ENCODE measurements around the gene LRRN3.

Gene LRRN3

DNA sequence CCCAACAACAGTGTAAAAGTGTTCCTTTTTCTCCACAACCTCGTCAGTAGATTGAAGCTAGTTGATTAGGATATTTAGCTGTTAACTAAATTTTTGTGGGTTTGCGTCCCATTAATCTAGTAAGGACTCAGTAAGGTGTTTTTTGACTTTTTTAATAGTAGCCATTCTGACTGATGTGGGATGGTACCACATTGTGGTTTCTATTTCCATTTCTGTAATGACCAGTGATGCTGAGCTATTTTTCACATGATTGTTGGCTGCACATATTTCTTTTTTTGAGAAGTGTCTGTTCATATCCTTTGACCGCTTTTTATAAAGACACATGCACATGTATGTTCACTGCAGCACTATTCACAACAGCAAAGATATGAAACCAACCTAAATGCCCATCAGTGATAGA, 5.6 kb upstream of the LRRN3 start:
- Mint-ChIP-seq H3K27me3 (no peaks in the 10 kb centered on the region), H3K9me3 (peaks cover 5% of the 10 kb centered on the region), H3K27ac (peak overlapping the region; percentile 93), H3K4me3 (no peak overlapping the region), H3K4me1 (peaks cover 88% of the 10 kb centered on the region), H3K36me3 (peaks cover 25% of the 10 kb centered on the region)
- DNase-seq, result no peak
- CTCF ChIA-PET, result no interaction called here

DNA sequence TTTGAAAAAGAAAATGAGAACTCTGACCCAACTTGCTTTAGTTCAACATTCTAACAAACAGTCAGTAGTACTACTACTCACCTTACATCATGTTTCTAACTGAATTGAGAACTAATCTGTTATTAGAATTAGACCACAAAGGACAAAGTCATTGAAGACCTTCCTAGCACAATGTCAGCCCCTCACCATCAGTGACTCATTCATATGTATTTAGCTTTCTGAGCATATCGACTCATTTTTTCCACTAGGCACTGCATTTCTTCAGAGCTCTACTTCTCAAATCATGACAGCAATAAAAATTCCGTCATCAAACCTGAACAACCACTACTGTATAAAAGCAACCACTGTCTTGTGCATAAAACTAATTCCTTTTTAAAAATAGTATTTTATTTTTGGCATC, 4.4 kb upstream of the LRRN3 start:
- Mint-ChIP-seq H3K27me3 (peaks cover 3% of the 10 kb centered on the region), H3K4me3 (no peak overlapping the region), H3K4me1 (peaks cover 78% of the 10 kb centered on the region), H3K27ac (no peak overlapping the region), H3K9me3 (peaks cover 5% of the 10 kb centered on the region), H3K36me3 (peaks cover 31% of the 10 kb centered on the region)
- CTCF ChIA-PET, result interaction anchor here (0.7 to 1.1 kb wide), 2 partner anchors 62 to 491 kb away, joined by 3 read pairs; no protein-coding TSS in a partner anchor
- DNase-seq, result no peak

DNA sequence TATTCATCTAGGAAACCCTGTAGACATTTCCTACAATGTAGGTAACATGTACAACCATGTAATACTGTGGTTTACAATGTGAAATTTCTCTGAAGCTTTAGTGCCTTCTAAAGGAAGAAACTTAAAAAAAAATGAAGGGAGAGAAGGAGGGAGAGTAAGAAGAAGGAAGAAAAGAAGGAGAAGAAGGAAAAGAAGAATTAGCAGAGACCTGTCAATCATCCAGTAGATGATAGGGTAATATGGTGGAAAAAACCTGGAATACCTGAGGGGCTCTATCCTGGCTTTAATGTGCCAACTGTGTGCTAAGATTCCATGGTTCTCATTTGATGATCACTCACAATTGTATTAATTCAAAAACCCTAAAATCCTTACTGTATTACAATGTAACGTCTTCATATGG, 2.6 kb upstream of the LRRN3 start:
- H3K4me1 Mint-ChIP-seq, result peaks cover 60% of the 10 kb centered on the region
- no peak overlapping the region for H3K4me3 Mint-ChIP-seq
- peak overlapping the region; percentile 33 for H3K27ac Mint-ChIP-seq
- CTCF ChIA-PET, result interaction anchor here (1.0 to 1.4 kb wide), 2 partner anchors 10 to 59 kb away, joined by 3 read pairs; no protein-coding TSS in a partner anchor
- DNase-seq, result no peak
- H3K27me3 Mint-ChIP-seq, result peaks cover 3% of the 10 kb centered on the region
- peaks cover 5% of the 10 kb centered on the region for H3K9me3 Mint-ChIP-seq
- peaks cover 43% of the 10 kb centered on the region for H3K36me3 Mint-ChIP-seq

DNA sequence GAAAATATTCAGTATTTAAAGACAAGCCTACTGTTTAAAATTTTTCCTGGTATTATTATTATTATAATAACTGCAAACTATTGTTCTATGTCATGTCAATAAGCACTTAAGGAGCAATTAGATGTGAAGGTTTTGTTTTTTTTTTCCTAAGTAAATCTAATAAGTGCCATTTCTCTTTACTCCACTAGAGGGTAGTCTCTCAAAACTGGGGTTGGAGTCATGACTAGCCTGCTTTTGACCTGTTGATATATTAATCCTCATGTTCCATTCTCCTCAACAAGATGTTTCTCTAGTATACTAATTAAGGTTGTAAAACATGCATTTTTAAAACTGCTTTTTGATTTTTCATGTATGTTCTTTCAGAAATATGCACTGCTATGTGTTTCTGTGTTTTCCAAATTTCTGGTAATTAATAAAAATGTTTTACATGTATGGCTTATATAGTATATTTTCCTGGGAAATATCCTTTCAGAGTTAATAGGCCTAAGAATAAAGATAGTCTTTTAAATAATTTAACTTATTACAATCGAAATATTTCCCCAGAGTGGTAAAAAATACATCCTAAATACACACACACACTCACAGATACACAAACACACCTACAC, 1.0 kb upstream of the LRRN3 start:
- Mint-ChIP-seq H3K27ac (peak overlapping the region; percentile 19), H3K9me3 (peaks cover 5% of the 10 kb centered on the region), H3K27me3 (peaks cover 3% of the 10 kb centered on the region), H3K36me3 (peaks cover 54% of the 10 kb centered on the region), H3K4me3 (peak overlapping the region; percentile 99), H3K4me1 (peaks cover 48% of the 10 kb centered on the region)
- DNase-seq, result no peak
- CTCF ChIA-PET, result interaction anchor here (0.9 to 1.2 kb wide), 4 partner anchors 9 to 84 kb away, joined by 3 to 5 read pairs (median 4); no protein-coding TSS in a partner anchor

DNA sequence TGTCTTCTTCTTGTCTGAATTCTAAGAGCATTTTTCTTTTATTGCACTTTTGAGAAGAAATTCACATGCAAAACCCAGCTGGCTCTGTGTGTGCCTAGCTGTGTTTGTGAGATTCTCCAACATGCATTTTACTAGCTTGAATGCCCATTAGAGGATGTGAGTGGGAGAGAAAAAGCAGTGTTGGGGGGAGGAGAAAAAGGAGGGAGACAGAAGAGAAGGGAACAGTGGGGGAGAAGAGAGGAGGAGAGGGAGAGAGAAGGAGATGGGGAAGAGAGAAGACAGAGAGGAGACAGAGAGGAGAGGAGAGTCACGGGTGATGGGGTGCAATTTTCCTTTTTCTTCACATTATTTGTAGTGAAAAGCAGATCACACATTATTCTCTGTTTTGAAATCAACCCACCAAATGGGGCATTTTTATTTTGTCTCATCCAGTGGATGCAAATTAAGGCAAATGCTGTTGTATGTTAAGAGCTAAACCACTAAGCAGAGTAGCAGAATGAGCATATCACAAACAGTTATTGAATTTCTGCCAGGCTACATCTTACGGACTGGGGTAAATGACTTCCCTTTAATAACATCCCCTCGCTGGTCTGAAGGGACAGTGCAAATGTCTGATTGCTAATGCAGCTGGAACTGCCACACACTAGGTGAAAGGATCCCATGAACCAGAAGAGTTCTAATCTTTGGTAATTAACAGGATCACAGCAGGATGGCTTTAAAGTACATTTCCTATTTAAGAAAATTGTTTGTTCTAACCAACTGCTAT, 849 bp downstream of the LRRN3 start:
- Mint-ChIP-seq H3K27me3 (peaks cover 3% of the 10 kb centered on the region), H3K4me3 (peak overlapping the region; percentile 99), H3K4me1 (peaks cover 44% of the 10 kb centered on the region), H3K9me3 (no peaks in the 10 kb centered on the region), H3K36me3 (peaks cover 61% of the 10 kb centered on the region), H3K27ac (peak overlapping the region; percentile 95)
- CTCF ChIA-PET, result interaction anchor here (0.7 to 1.0 kb wide), 2 partner anchors 114 to 149 kb away, joined by 3 read pairs; no protein-coding TSS in a partner anchor
- no peak for DNase-seq

DNA sequence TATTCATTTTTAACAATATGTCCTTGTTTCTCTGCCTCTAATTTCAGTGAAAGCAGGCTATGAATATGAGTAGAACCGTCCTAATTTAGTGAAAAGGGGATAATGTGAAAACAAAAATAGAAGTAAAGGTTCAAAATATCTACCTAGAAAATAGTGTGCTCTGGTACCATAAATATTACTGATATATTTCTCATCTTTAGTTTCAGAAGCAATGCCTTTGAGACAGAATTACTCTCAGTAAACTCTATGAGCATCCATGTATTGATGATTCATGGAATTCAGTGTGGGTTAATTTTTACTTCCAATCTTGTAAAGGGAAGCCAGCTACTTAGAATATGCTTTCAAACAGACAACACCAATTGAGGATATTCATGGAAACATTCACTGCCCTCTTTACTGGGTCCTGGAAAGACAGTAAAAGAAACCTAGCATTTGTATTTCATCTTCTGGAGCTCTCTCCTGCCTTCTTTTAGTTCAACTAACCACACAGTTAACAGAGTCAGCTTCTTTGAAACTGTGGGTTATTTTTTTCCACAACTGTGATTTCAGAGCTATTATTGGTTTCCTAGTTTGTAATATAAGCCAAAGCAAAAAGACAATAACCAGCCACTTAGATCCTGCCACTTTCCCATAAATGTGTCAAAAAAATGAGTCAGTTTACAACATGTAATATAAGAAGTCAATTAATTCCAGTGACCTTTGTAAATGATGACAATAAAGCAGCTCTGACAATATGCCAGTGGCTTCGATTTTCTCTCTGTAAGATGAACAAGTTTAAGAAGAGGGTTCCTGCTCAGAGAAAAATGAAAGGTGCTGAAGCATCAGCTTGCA, 1.7 kb downstream of the LRRN3 start:
- H3K4me1 Mint-ChIP-seq, result peaks cover 45% of the 10 kb centered on the region

DNA sequence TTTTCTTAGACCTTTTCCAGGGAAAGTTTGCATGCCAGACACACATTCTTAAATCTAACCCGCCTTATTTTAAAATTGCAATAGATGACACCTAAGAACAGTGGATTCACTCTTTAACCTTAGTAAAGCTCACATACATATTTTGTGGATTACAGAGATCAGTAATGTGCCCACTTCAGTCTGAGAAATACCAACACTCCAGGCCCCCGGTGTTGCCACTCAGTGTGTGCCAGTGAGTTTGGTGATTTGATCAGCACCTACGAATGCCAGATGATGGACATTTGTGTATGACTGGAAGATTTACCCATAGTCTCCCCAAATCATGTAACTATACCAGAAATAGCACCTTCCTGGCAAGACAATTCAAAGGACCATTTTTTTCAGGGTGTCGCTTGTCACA, 2.6 kb downstream of the LRRN3 start:
- Mint-ChIP-seq H3K27ac (peak overlapping the region; percentile 95), H3K9me3 (no peaks in the 10 kb centered on the region), H3K4me1 (peaks cover 45% of the 10 kb centered on the region), H3K36me3 (peaks cover 73% of the 10 kb centered on the region), H3K4me3 (peak overlapping the region; percentile 99), H3K27me3 (peaks cover 3% of the 10 kb centered on the region)
- no peak for DNase-seq
- CTCF ChIA-PET, result interaction anchor here (1.1 to 2.0 kb wide), 3 partner anchors 10 to 498 kb away, joined by 3 to 7 read pairs (median 5); no protein-coding TSS in a partner anchor

More for the DNA sequence above, 1.7 kb downstream of the LRRN3 start:
- H3K27me3 Mint-ChIP-seq, result peaks cover 3% of the 10 kb centered on the region
- H3K27ac Mint-ChIP-seq, result peak overlapping the region; percentile 95
- H3K36me3 Mint-ChIP-seq, result peaks cover 66% of the 10 kb centered on the region
- H3K4me3 Mint-ChIP-seq, result peak overlapping the region; percentile 99
- H3K9me3 Mint-ChIP-seq, result no peaks in the 10 kb centered on the region
- CTCF ChIA-PET, result interaction anchor here (1.0 kb wide), 1 partner anchor 115 kb away, joined by 3 read pairs; no protein-coding TSS in a partner anchor
- no peak for DNase-seq

DNA sequence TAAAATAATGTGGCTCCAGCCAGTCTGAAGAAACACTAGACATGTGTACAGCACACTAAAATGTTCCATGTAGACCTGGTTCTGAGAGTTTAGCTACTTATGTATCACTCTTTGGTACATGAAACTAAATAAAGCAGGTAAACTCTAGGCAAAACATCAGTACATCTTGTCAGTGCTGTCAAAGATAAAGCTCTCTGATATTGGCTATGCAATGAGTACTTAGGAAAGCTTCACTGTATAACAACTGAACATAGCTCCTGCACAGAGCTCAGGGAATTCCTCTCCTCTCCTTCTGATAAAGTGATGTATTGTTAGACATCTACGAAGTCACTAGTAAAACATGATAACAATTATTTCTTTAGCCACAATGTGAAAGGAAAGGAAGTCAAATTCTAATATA, 3.5 kb downstream of the LRRN3 start:
- peaks cover 76% of the 10 kb centered on the region for H3K36me3 Mint-ChIP-seq
- CTCF ChIA-PET, result interaction anchor here (1.0 to 2.0 kb wide), 4 partner anchors 11 to 502 kb away, joined by 3 to 7 read pairs (median 4); no protein-coding TSS in a partner anchor
- H3K4me3 Mint-ChIP-seq, result peak overlapping the region; percentile 99
- H3K27me3 Mint-ChIP-seq, result peaks cover 3% of the 10 kb centered on the region
- DNase-seq, result no peak
- H3K4me1 Mint-ChIP-seq, result peaks cover 49% of the 10 kb centered on the region
- H3K9me3 Mint-ChIP-seq, result no peaks in the 10 kb centered on the region
- peak overlapping the region; percentile 95 for H3K27ac Mint-ChIP-seq

DNA sequence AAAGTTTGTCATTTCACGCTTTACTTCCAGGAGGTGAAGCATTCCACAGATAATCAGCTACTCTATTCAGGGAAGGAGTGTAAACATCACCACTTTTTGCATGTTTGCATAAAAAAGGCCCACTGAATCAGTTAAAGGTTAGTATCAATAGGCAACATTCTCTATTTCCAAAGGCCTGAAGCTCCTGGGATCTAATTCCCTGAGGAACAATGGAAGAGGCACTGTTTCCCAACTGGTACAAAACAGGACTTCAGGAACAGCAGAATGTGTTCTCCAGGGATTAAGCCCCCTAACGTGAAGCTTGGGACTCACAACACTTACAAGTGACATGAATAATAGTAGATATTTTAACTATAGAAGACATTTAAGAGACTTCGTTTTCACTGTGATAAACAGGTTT, 6.1 kb downstream of the LRRN3 start:
- Mint-ChIP-seq H3K4me3 (peak overlapping the region; percentile 99), H3K36me3 (peaks cover 83% of the 10 kb centered on the region), H3K4me1 (peaks cover 62% of the 10 kb centered on the region), H3K9me3 (no peaks in the 10 kb centered on the region), H3K27ac (peak overlapping the region; percentile 24), H3K27me3 (no peaks in the 10 kb centered on the region)
- CTCF ChIA-PET, result interaction anchor here (1.2 to 3.9 kb wide), 3 partner anchors 41 to 508 kb away, joined by 4 to 27 read pairs (median 9); no protein-coding TSS in a partner anchor
- DNase-seq, result no peak

- peak; percentile 79 for DNase-seq
- H3K9me3 Mint-ChIP-seq, result no peaks in the 10 kb centered on the region
- CTCF ChIA-PET, result interaction anchor here (0.6 to 3.9 kb wide), 30 partner anchors 8 to 1254 kb away, joined by 3 to 27 read pairs (median 3); partner anchors contain the start of gene LRRN3
- peak overlapping the region; percentile 82 for H3K27ac Mint-ChIP-seq
- H3K27me3 Mint-ChIP-seq, result no peaks in the 10 kb centered on the region
- H3K4me3 Mint-ChIP-seq, result peak overlapping the region; percentile 99
- peaks cover 80% of the 10 kb centered on the region for H3K36me3 Mint-ChIP-seq
- peaks cover 72% of the 10 kb centered on the region for H3K4me1 Mint-ChIP-seq
These were observed 7.3 kb downstream of the LRRN3 start for GRCh38 chr7:111098011-111098925.

GRCh38 chr7:111098926-111099250, 8.0 kb downstream of the LRRN3 start:
- Mint-ChIP-seq H3K4me3 (peak overlapping the region; percentile 99), H3K4me1 (peaks cover 78% of the 10 kb centered on the region), H3K36me3 (peaks cover 80% of the 10 kb centered on the region), H3K27ac (peak overlapping the region; percentile 82), H3K9me3 (no peaks in the 10 kb centered on the region), H3K27me3 (no peaks in the 10 kb centered on the region)
- CTCF ChIA-PET, result interaction anchor here (0.6 to 3.9 kb wide), 28 partner anchors 8 to 1255 kb away, joined by 3 to 27 read pairs (median 3); partner anchors contain the start of gene LRRN3
- DNase-seq, result no peak

DNA sequence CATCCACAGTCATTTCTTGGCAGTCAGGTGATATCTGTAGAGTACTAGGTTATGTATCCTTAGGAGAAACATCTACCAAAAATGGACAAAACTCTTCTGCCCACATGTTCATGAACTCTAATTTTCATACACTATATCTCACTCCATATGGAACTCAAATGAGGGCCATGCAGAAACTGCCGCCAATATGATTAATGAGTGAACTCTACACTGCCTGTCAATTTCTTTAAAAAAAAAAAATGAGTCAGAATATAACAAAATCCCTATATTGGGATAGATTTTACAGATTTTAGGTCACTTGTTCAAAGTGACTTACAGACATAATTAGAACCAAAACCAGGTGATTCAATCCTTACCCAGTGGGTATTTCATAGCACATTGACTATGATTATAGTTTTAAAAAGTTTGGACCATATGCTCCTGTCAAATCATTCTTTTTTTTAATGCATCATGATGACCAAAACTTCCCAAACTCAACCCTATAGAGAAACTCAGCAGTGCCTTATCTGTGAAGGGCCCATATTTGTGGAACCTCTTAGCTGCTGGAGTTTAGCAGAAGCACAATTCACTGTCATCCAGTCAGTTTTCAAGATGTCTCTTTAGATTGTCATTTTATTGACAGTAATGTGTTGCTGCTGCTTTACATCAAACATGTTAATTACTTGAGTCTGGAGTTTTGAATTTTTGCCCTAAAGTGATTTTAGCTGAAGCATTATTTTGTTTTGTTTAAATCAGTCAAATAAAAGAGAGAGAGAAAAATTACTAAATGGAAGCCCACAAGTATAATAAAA, 11.1 kb downstream of the LRRN3 start:
- H3K4me1 Mint-ChIP-seq, result peaks cover 88% of the 10 kb centered on the region
- CTCF ChIA-PET, result interaction anchor here (0.7 kb wide), 1 partner anchor 510 kb away, joined by 3 read pairs; no protein-coding TSS in a partner anchor
- no peak for DNase-seq
- peaks cover 76% of the 10 kb centered on the region for H3K36me3 Mint-ChIP-seq
- no peaks in the 10 kb centered on the region for H3K27me3 Mint-ChIP-seq
- no peak overlapping the region for H3K4me3 Mint-ChIP-seq
- H3K9me3 Mint-ChIP-seq, result no peaks in the 10 kb centered on the region
- H3K27ac Mint-ChIP-seq, result peak overlapping the region; percentile 49
